ENCODE data around the gene ZDHHC7.

GRCh38 chr16:84937196-84938005 lies 73.9 kb downstream of the ZDHHC7 start:
- no peak for TF ChIP-seq POLR2A (IDR thresholded peaks at IDR 0.05; ENCODE audit: low read length)
- no peak for TF ChIP-seq GATA1 (IDR thresholded peaks at IDR 0.05; ENCODE audit: low read depth, low read length)

Measured in erythroblast (primary cell).